ENCODE measurements around the gene EXD3. TPM values are rescaled to one million over a fixed set of nuclear protein-coding genes. Genes with fewer than 3 reads are reported as not detected.
"Not testable (repeated sequence)": the region's sequence is repeated elsewhere in the genome, so short reads cannot be mapped to it uniquely, and the experiment has no call there.

The EXD3 gene
- total RNA-seq, 1 experiment from 2014 or later, result 4.0 TPM

GRCh38 chr9:137381501-137382443 is 41.2 kb downstream of the EXD3 start:
- no peak for DNase-seq (ENCODE audit: low read depth)

- no peak for DNase-seq (ENCODE audit: low read depth)
Observed at GRCh38 chr9:137380606-137381005, 42.4 kb downstream of the EXD3 start.

- DNase-seq (ENCODE audit: low read depth), result no peak
Observed at GRCh38 chr9:137380171-137380570, 42.8 kb downstream of the EXD3 start.

- DNase-seq (ENCODE audit: low read depth), result no peak
Observed at GRCh38 chr9:137379761-137380161, 43.2 kb downstream of the EXD3 start.

- DNase-seq (ENCODE audit: low read depth), result not testable (repeated sequence)
Observed at GRCh38 chr9:137378688-137379410, 44.1 kb downstream of the EXD3 start.

- no peak for DNase-seq (ENCODE audit: low read depth)
Observed at GRCh38 chr9:137376386-137376785, 46.6 kb downstream of the EXD3 start.

- DNase-seq (ENCODE audit: low read depth), result no peak
Observed at GRCh38 chr9:137375321-137376058, 47.5 kb downstream of the EXD3 start.

- no peak for DNase-seq (ENCODE audit: low read depth)
Observed at GRCh38 chr9:137374131-137374845, 48.7 kb downstream of the EXD3 start.

- DNase-seq (ENCODE audit: low read depth), result no peak
Observed at GRCh38 chr9:137373611-137373980, 49.4 kb downstream of the EXD3 start.

GRCh38 chr9:137372693-137373610 is 50.0 kb downstream of the EXD3 start:
- DNase-seq (ENCODE audit: low read depth), result no peak

GRCh38 chr9:137371946-137372651 is 50.9 kb downstream of the EXD3 start:
- DNase-seq (ENCODE audit: low read depth), result no peak

GRCh38 chr9:137371521-137371941 is 51.4 kb downstream of the EXD3 start:
- DNase-seq (ENCODE audit: low read depth), result no peak

- DNase-seq (ENCODE audit: low read depth), result no peak
Observed at GRCh38 chr9:137370865-137371520, 52.0 kb downstream of the EXD3 start.

- no peak for DNase-seq (ENCODE audit: low read depth)
Observed at GRCh38 chr9:137369911-137370764, 52.8 kb downstream of the EXD3 start.

GRCh38 chr9:137369061-137369787 is 53.7 kb downstream of the EXD3 start:
- no peak for DNase-seq (ENCODE audit: low read depth)

- DNase-seq (ENCODE audit: low read depth), result no peak
Observed at GRCh38 chr9:137368431-137369035, 54.4 kb downstream of the EXD3 start.

Data from LHCN-M2 (cell line).